Spleen (tissue), 11 donors: Measurements from ENCODE around the gene RNASEH2B. TPM values are rescaled to one million over a fixed set of nuclear protein-coding genes. Genes with fewer than 3 reads are reported as not detected.
A peak's percentile ranks its signal among the peaks of the same experiment; 100 is the strongest.

Experiments used
- DNase-seq: peaks from one replicate; pipeline ENCODE4 v3.0.0-alpha.2; 2020
- H3K27ac ChIP-seq, 8 donors: fragments of 200-600 bp; sonication (generic) in 7 of 8; 1 replicate in 4 of 8; 2 replicates in 4 of 8; pipeline versions ENCODE4 v1.5.0 to v1.8.0; 2016 to 2021; ENCODE audit warnings: inconsistent platforms in 4 of 8, mild to moderate bottlenecking in 4 of 8, moderate library complexity in 1 of 8
- H3K27me3 ChIP-seq, 7 donors: fragments of 200-600 bp; sonication (generic) in 6 of 7; replicated peaks in 1 of 7; 1 replicate in 4 of 7; 2 replicates in 3 of 7; pipeline versions ENCODE4 v1.5.0 to v1.8.0; 2016 to 2021; ENCODE audit warnings: inconsistent platforms in 3 of 7, mild to moderate bottlenecking in 1 of 7
- H3K36me3 ChIP-seq, 6 donors: fragments of 200-600 bp; sonication (generic) in 5 of 6; 1 replicate in 4 of 6; 2 replicates in 2 of 6; pipeline versions ENCODE4 v1.5.0 to v1.8.0; 2016 to 2021; ENCODE audit warnings: inconsistent platforms in 2 of 6
- H3K4me1 ChIP-seq, 6 donors: fragments of 200-600 bp; sonication (generic) in 5 of 6; 1 replicate in 3 of 6; 2 replicates in 3 of 6; pipeline versions ENCODE4 v1.5.0 to v1.8.0; 2016 to 2021; ENCODE audit warnings: inconsistent platforms in 3 of 6
- H3K4me3 ChIP-seq, 8 donors: fragments of 200-600 bp; sonication (generic) in 7 of 8; 1 replicate in 4 of 8; 2 replicates in 4 of 8; pipeline versions ENCODE4 v1.5.0 to v1.8.0; 2016 to 2021; ENCODE audit warnings: inconsistent platforms in 4 of 8, mild to moderate bottlenecking in 4 of 8, moderate library complexity in 2 of 8
- H3K9me3 ChIP-seq, 8 donors: fragments of 200-600 bp; sonication (generic) in 7 of 8; 1 replicate in 4 of 8; 2 replicates in 4 of 8; pipeline versions ENCODE4 v1.5.0 to v1.8.0; 2016 to 2021; ENCODE audit warnings: inconsistent platforms in 4 of 8
- POLR2A ChIP-seq, 3 donors: fragments of 450-650 bp; IDR thresholded peaks; one replicate each; pipeline ENCODE4 v1.5.1; 2017; ENCODE audit warnings: antibody characterized with exemption in 3 of 3, mild to moderate bottlenecking in 1 of 3
- POLR2AphosphoS5 ChIP-seq, 3 donors: sonication (generic); formaldehyde crosslinking; IDR thresholded peaks; one replicate each; pipeline ENCODE4 v1.5.1; 2017; ENCODE audit warnings: antibody characterized with exemption in 3 of 3
- whole genome bisulfite sequencing, 5 donors: extraction: QIAGEN DNeasy Blood & Tissue Kit in 3 of 5; methylation state at CpG; one replicate each; pipeline versions ENCODE4 v1.1.5 to v1.1.7; 2013 to 2018; 5-methylcytosine and 5-hydroxymethylcytosine counted together
- intact Hi-C: fragments of 100-400 bp; cut with DNase I; formaldehyde crosslinking; loops from one replicate; pipeline ENCODE4 v1.15.0; 2023; ENCODE audit warnings: low total_unique reads
- polyA plus RNA-seq, 3 donors: library from polyadenylated mRNA; stranded (reverse); fragments of 200-250 nt; gene quantifications; one replicate each; pipeline ENCODE4 v1.2.1, GENCODE V29; 2013
- total RNA-seq, 7 donors: library from RNA; depleted of rRNA in 3 of 7; stranded (reverse); fragments of >200 nt in 3 of 7; fragmentation: NEBNext Ultra II Directional in 4 of 7; extraction: Animal tissue kit (Norgen Biotek cat#: 25700) in 4 of 7; gene quantifications; one replicate each; pipeline versions ENCODE4 v1.1.0 to v1.2.1, GENCODE V29; 2016 to 2021
- TF ChIP-seq, protein P1 (sequence below), 11 experiments: fragments of 200-600 bp in 7 of 11; fragments of 450-650 bp in 4 of 11; sonication (generic) in 4 of 11; IDR thresholded peaks in 8 of 11; conservative IDR thresholded peaks in 3 of 11; 1 replicate in 7 of 11; 2 replicates in 4 of 11; pipeline versions ENCODE4 v1.4.0 to v1.8.0; 2016 to 2021; ENCODE audit warnings: antibody characterized with exemption in 11 of 11, inconsistent platforms in 4 of 11, mild to moderate bottlenecking in 1 of 11
- donor health status: healthy with polysubstance abuse.
- donor health status: DM: no; HTN: no; CAD: no; lungs with moderate emphysema.
- donor health status: DM: no; HTN: no; CAD: no.
- donor health status: Bipolar disorder and iron deficiency.
- donor health status: healthy.
- donor health status: DM: no; HTN: no; CAD: no.
- donor health status: DM: yes; HTN: yes; CAD: no.

RNASEH2B gene
- total and polyA plus RNA-seq, 10 donors, result 57.2 to 129 (median 73.7) TPM

DNA sequence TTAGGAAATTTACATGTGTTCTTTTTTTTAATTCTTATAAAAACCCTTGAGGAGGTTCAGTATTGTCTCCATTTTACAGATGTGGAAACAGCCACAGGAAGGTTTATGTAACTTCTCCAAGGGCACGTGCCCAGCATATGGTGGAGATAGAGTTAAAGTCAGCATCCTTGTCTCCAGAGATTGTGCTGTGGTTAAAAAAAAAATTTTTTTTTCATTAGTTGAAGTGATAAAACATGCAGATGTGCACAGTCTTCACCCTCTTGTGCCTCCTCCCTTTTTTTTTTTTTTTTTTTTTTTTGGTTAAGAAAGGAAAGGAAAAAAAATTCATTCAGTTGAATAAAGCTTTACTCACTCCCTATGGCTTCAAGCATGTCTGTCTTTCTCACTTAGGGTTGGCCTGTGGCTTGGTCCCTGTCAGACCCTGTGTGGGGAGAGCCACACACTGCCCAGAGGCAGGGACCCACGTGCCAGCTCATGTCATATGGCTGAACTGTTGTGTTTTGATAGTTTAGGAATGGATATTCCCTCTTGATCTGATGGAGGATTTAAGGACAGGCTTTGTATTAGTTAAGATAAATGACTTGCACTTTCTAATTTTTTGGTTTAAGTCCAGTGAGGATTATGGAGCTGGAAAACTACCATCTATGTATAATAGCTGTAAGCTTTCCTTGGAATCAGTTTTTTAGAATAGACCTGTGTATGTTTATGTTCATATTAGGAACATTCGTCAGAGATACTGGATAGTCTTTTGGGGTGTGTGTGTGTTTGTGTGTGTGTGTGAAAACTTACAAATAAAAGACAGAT, 19.3 kb downstream of the RNASEH2B start:
- Histone ChIP-seq H3K4me3 (no peak overlapping the region), H3K27me3 (no peaks in the 10 kb centered on the region), H3K36me3 (peaks cover 0 to 52% (median 20%) of the 10 kb centered on the region in 6 donors), H3K9me3 (peaks cover 3 to 20% (median 14%) of the 10 kb centered on the region in 8 donors), H3K27ac (peak overlapping the region in 2 of 8 donors; percentile 14 to 21), H3K4me1 (peaks cover 3 to 28% (median 17%) of the 10 kb centered on the region in 6 donors)
- TF ChIP-seq POLR2AphosphoS5 (IDR thresholded peaks at IDR 0.05) (no peak), POLR2A (IDR thresholded peaks at IDR 0.05) (no peak)
- TF ChIP-seq, protein P1, sequence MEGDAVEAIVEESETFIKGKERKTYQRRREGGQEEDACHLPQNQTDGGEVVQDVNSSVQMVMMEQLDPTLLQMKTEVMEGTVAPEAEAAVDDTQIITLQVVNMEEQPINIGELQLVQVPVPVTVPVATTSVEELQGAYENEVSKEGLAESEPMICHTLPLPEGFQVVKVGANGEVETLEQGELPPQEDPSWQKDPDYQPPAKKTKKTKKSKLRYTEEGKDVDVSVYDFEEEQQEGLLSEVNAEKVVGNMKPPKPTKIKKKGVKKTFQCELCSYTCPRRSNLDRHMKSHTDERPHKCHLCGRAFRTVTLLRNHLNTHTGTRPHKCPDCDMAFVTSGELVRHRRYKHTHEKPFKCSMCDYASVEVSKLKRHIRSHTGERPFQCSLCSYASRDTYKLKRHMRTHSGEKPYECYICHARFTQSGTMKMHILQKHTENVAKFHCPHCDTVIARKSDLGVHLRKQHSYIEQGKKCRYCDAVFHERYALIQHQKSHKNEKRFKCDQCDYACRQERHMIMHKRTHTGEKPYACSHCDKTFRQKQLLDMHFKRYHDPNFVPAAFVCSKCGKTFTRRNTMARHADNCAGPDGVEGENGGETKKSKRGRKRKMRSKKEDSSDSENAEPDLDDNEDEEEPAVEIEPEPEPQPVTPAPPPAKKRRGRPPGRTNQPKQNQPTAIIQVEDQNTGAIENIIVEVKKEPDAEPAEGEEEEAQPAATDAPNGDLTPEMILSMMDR (IDR thresholded peaks at IDR 0.05 in 8 of 11, conservative IDR thresholded peaks at IDR 0.05 in 3 of 11), result no peak
- WGBS, 5 donors, result 73 to 77% (median 75%) methylated on average over 3 of the region's 3 CpGs
- DNase-seq, result no peak
- intact Hi-C loops, result no loop called here

DNA sequence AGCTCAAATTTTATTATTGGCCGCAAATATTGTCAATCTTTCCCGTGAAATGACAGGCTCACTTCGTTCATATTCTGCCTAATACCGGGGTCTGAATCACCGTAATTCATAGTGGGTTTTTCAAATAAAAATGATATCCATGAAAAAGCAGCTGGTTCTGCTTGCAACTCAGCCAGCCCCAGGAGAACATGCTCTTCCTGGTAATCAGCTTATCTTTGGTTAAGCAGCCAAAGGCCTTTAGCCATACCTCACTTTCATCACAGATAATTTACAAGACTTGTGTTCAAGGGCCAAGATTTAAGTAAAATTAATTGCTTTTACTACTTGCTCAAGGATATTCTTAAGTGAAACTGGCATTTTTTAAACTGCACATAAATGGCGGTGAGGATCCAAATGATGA, 22.5 kb downstream of the RNASEH2B start:
- TF ChIP-seq, protein P1 (IDR thresholded peaks at IDR 0.05 in 8 of 11, conservative IDR thresholded peaks at IDR 0.05 in 3 of 11), result no peak
- TF ChIP-seq POLR2A (IDR thresholded peaks at IDR 0.05), result no peak
- TF ChIP-seq POLR2AphosphoS5 (IDR thresholded peaks at IDR 0.05), result no peak
- Histone ChIP-seq H3K36me3 (peaks cover 0 to 77% (median 42%) of the 10 kb centered on the region in 6 donors), H3K27me3 (no peaks in the 10 kb centered on the region), H3K27ac (no peak overlapping the region), H3K9me3 (no peaks in the 10 kb centered on the region), H3K4me1 (peaks cover 2 to 31% (median 15%) of the 10 kb centered on the region in 6 donors), H3K4me3 (no peak overlapping the region)
- DNase-seq, result no peak
- intact Hi-C loops, result no loop called here
- 91 to 98% (median 96%) methylated on average over 6 of the region's 6 CpGs for WGBS, 5 donors

GRCh38 chr13:50934735-50935435, 25.3 kb downstream of the RNASEH2B start:
- 52 to 86% (median 75%) methylated on average over 5 of the region's 5 CpGs for WGBS, 5 donors
- H3K4me1 ChIP-seq, result peaks cover 0 to 10% (median 0%) of the 10 kb centered on the region in 6 donors
- intact Hi-C loops, result no loop called here
- peak overlapping the region in 2 of 8 donors; percentile 15 to 38 for H3K27ac ChIP-seq
- no peak for DNase-seq
- H3K36me3 ChIP-seq, result peaks cover 0 to 98% (median 54%) of the 10 kb centered on the region in 6 donors
- H3K27me3 ChIP-seq, result no peaks in the 10 kb centered on the region
- no peaks in the 10 kb centered on the region for H3K9me3 ChIP-seq
- TF ChIP-seq POLR2AphosphoS5 (IDR thresholded peaks at IDR 0.05) (no peak), POLR2A (IDR thresholded peaks at IDR 0.05) (no peak)
- TF ChIP-seq, protein P1 (IDR thresholded peaks at IDR 0.05 in 8 of 11, conservative IDR thresholded peaks at IDR 0.05 in 3 of 11), result no peak
- no peak overlapping the region for H3K4me3 ChIP-seq

- Histone ChIP-seq H3K27me3 (no peaks in the 10 kb centered on the region), H3K4me3 (no peak overlapping the region), H3K4me1 (peaks cover 0 to 10% (median 0%) of the 10 kb centered on the region in 6 donors), H3K36me3 (peaks cover 0 to 96% (median 46%) of the 10 kb centered on the region in 6 donors), H3K27ac (peak overlapping the region in 3 of 8 donors; percentile 12 to 38 (median 19)), H3K9me3 (no peaks in the 10 kb centered on the region)
- intact Hi-C loops, result no loop called here
- WGBS, 5 donors, result 52 to 84% (median 66%) methylated on average over 2 of the region's 2 CpGs
- TF ChIP-seq POLR2AphosphoS5 (IDR thresholded peaks at IDR 0.05), result no peak
- TF ChIP-seq, protein P1 (IDR thresholded peaks at IDR 0.05 in 8 of 11, conservative IDR thresholded peaks at IDR 0.05 in 3 of 11), result no peak
- no peak for TF ChIP-seq POLR2A (IDR thresholded peaks at IDR 0.05)
- DNase-seq, result no peak
Measured at GRCh38 chr13:50936679-50937078, 27.1 kb downstream of the RNASEH2B start.
